ENCODE measurements around the gene ADGRG3. TPM values are rescaled to one million over a fixed set of nuclear protein-coding genes. Genes with fewer than 3 reads are reported as not detected.
"Not testable (repeated sequence)": the region's sequence is repeated elsewhere in the genome, so short reads cannot be mapped to it uniquely, and the experiment has no call there.

Gene ADGRG3
- total RNA-seq, 1 donor from 2014 or later, result 5.8 TPM

DNA sequence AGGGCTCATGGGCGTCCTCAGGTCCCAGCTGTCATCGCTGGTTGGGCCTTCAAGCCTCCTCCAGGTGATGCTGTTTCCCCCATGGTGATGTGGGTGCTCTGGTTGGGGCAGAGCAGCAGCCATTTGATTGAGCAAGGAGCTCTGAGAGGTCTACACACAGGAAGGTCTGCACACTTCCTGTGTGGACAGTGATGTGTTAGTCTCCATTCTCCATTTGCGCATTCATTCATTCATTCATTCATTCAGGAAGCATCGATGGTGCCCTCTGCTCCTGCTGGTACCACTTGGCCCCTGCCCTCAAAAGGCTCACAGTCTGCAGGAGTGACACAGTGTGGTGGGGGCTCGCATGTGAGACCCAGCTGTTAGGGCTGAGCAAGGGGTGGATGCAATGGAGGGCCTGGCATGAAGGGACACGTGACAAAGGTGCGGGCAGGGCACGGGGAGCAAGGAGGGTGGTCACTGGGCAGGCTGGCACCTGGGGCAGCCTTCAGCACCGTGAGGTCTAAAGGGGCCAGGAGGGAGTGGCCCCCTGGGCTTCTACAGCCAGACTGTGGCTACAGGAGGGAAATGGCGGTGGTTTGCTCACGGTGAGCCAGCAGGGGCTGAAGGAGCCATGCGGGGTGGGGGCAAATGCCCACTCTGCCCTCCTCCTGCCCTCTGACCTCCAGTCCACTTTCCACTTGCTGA, 1.5 kb downstream of the ADGRG3 start:
- Histone ChIP-seq H3K27ac (no peak overlapping the region), H3K4me1 (no peaks in the 10 kb centered on the region), H3K9me3 (no peaks in the 10 kb centered on the region), H3K27me3 (peaks cover 5% of the 10 kb centered on the region), H3K36me3 (no peaks in the 10 kb centered on the region), H3K4me3 (no peak overlapping the region)
- TF ChIP-seq, protein P1, sequence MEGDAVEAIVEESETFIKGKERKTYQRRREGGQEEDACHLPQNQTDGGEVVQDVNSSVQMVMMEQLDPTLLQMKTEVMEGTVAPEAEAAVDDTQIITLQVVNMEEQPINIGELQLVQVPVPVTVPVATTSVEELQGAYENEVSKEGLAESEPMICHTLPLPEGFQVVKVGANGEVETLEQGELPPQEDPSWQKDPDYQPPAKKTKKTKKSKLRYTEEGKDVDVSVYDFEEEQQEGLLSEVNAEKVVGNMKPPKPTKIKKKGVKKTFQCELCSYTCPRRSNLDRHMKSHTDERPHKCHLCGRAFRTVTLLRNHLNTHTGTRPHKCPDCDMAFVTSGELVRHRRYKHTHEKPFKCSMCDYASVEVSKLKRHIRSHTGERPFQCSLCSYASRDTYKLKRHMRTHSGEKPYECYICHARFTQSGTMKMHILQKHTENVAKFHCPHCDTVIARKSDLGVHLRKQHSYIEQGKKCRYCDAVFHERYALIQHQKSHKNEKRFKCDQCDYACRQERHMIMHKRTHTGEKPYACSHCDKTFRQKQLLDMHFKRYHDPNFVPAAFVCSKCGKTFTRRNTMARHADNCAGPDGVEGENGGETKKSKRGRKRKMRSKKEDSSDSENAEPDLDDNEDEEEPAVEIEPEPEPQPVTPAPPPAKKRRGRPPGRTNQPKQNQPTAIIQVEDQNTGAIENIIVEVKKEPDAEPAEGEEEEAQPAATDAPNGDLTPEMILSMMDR (IDR thresholded peaks at IDR 0.05), result no peak
- intact Hi-C loops (cut with DNase I), result no loop called here
- ATAC-seq (no peak), DNase-seq (no peak)

DNA sequence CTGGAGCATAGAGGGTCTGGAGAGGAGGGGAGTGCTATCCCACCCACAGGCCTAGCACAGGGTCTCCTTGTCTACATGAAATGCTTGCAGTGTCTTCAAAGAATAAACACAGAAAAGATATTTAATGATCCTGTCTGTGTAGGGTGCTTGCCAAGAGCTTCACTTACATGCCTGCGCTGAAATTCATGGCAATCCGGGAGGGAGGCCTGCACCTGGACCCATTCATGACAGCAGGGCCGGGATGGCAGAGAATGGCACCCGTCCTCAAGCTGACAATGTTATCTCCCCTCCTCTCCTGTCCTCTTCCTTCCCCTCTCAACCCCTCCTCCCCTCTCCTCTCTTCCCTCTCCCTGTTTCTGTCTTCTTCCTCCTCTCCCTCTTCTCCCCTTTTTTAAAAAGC, 2.1 kb downstream of the ADGRG3 start:
- no peak for DNase-seq
- H3K4me1 ChIP-seq, result no peaks in the 10 kb centered on the region
- intact Hi-C loops (cut with DNase I), result no loop called here

DNA sequence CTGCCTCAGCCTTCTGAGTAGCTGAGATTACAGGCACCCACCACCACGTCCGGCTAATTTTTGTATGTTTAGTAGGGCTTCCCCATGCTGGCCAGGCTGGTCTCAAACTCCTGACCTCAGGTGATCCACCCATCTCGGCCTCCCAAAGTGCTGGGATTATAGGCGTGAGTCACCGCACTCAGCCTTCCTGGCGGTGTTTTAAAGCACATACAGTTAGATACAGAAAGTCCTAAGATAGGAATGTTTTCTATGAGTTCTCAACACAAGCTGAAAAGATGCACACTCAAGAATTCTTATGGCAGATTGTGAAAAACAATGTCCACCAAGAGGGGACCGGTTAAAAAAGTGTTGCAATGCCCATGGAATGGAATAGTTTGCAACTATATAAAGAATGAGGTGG, 3.3 kb downstream of the ADGRG3 start:
- DNase-seq; ATAC-seq; H3K9me3 ChIP-seq; H3K36me3 ChIP-seq; H3K27ac ChIP-seq; intact Hi-C loops (cut with DNase I); H3K4me3 ChIP-seq; H3K27me3 ChIP-seq; H3K4me1 ChIP-seq: not testable (repeated sequence)

More for the DNA sequence above, 2.1 kb downstream of the ADGRG3 start:
- TF ChIP-seq, protein P1 (IDR thresholded peaks at IDR 0.05), result no peak
- Histone ChIP-seq H3K27me3 (peaks cover 5% of the 10 kb centered on the region), H3K9me3 (no peaks in the 10 kb centered on the region), H3K36me3 (no peaks in the 10 kb centered on the region), H3K4me3 (no peak overlapping the region), H3K27ac (no peak overlapping the region)
- no peak for ATAC-seq

DNA sequence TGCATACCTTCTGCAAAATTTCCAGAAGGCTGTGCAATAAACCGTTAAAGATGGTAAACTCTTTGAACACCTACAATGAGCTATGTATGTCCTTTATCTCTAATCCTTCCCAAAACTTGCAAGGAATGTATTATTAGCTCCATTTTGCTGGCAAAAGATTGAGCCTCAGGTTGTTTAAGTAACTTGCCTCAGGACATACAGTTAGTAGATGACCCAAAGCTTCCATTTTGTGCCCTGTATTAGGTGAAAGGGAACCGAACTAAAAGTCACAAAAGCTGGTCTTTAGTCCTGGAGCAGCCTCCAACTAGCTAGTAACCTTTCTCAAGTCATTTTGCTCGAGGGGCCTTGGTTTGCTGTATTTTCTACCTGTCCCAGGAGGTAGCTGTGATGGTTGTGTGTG, 4.3 kb downstream of the ADGRG3 start:
- Histone ChIP-seq H3K27me3 (peaks cover 5% of the 10 kb centered on the region), H3K27ac (no peak overlapping the region), H3K9me3 (no peaks in the 10 kb centered on the region), H3K4me3 (no peak overlapping the region), H3K4me1 (no peaks in the 10 kb centered on the region), H3K36me3 (no peaks in the 10 kb centered on the region)
- no peak for DNase-seq
- ATAC-seq, result no peak
- intact Hi-C loops (cut with DNase I), result no loop called here
- TF ChIP-seq, protein P1 (IDR thresholded peaks at IDR 0.05), result no peak

DNA sequence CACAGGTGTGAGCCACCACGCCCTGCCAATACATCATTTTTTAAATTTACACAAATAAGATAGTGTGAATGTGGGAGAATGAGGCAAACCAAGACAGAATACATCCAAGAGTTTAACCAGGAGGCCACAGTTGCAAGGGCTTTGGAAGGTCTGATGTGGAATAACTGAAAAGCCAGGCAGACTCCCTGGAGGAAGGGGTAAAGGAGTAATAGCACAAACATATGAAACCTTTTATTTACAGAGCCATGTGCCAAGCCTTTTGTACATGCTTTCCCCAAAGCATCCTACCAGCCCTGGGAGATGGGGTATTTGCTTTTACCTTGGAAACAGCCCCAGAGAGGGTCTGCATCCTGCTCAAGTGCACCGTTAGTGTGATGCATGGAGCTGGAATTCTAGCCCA, 4.7 kb downstream of the ADGRG3 start:
- no peak for DNase-seq

More for the DNA sequence above, 4.7 kb downstream of the ADGRG3 start:
- Histone ChIP-seq H3K4me3 (no peak overlapping the region), H3K27me3 (peaks cover 5% of the 10 kb centered on the region), H3K36me3 (no peaks in the 10 kb centered on the region), H3K4me1 (no peaks in the 10 kb centered on the region), H3K27ac (no peak overlapping the region), H3K9me3 (no peaks in the 10 kb centered on the region)
- TF ChIP-seq, protein P1 (IDR thresholded peaks at IDR 0.05), result no peak
- intact Hi-C loops (cut with DNase I), result no loop called here
- no peak for ATAC-seq
